ENCODE results near the gene GCFC2. TPM values are rescaled to one million over a fixed set of nuclear protein-coding genes. Genes with fewer than 3 reads are reported as not detected.

Gene GCFC2
- total and polyA plus RNA-seq, 5 donors from 2014 or later: 20.1 to 27.8 (median 26.6) TPM

GRCh38 chr2:75655861-75656260, 54.9 kb downstream of the GCFC2 start:
- Mint-ChIP-seq H3K4me3 (no peak overlapping the region), H3K9me3 (peaks cover 2 to 22% (median 8%) of the 10 kb centered on the region in 7 donors), H3K27me3 (no peaks in the 10 kb centered on the region), H3K27ac (no peak overlapping the region), H3K36me3 (peaks cover 89% of the 10 kb centered on the region), H3K4me1 (peaks cover 24 to 40% (median 32%) of the 10 kb centered on the region in 4 donors)
- Histone ChIP-seq H3K4me3 (ENCODE audit: low read depth, low read length) (no peak overlapping the region), H3K27me3 (ENCODE audit: control insufficient read depth, insufficient read depth, low read length) (no peaks in the 10 kb centered on the region), H3K27ac (ENCODE audit: insufficient read depth, low read length, poor library complexity, severe bottlenecking) (no peak overlapping the region), H3K9me3 (ENCODE audit: control insufficient read depth in 2 of 2, low read length in 2 of 2) (peaks cover 7 to 12% of the 10 kb centered on the region in 2 experiments), H3K36me3 (ENCODE audit: control insufficient read depth, insufficient read depth, low read length) (peaks cover 84% of the 10 kb centered on the region), H3K4me1 (ENCODE audit: control insufficient read depth, insufficient read depth, low read length, poor library complexity, severe bottlenecking) (no peaks in the 10 kb centered on the region)
- no peak for ATAC-seq (ENCODE audit: low read depth in 2 of 2)
- DNase-seq: no peak

- H3K9me3 ChIP-seq (ENCODE audit: control insufficient read depth in 2 of 2, low read length in 2 of 2): peaks cover 6 to 9% of the 10 kb centered on the region in 2 experiments
- Mint-ChIP-seq H3K9me3 (peaks cover 0 to 13% (median 5%) of the 10 kb centered on the region in 7 donors), H3K27ac (no peak overlapping the region), H3K4me1 (peaks cover 27 to 48% (median 37%) of the 10 kb centered on the region in 4 donors), H3K27me3 (no peaks in the 10 kb centered on the region), H3K36me3 (peaks cover 85% of the 10 kb centered on the region), H3K4me3 (no peak overlapping the region)
- H3K4me1 ChIP-seq (ENCODE audit: control insufficient read depth, insufficient read depth, low read length, poor library complexity, severe bottlenecking): peaks cover 3% of the 10 kb centered on the region
- peaks cover 84% of the 10 kb centered on the region for H3K36me3 ChIP-seq (ENCODE audit: control insufficient read depth, insufficient read depth, low read length)
- DNase-seq: no peak
- no peak for ATAC-seq (ENCODE audit: low read depth in 2 of 2)
- H3K27me3 ChIP-seq (ENCODE audit: control insufficient read depth, insufficient read depth, low read length): no peaks in the 10 kb centered on the region
- H3K4me3 ChIP-seq (ENCODE audit: low read depth, low read length): no peak overlapping the region
- no peak overlapping the region for H3K27ac ChIP-seq (ENCODE audit: insufficient read depth, low read length, poor library complexity, severe bottlenecking)
Measured at GRCh38 chr2:75654012-75654411, 56.7 kb downstream of the GCFC2 start.

GRCh38 chr2:75647771-75648170, 62.9 kb downstream of the GCFC2 start:
- Mint-ChIP-seq H3K4me1 (peaks cover 19 to 54% (median 29%) of the 10 kb centered on the region in 4 donors), H3K27ac (peak overlapping the region in 2 of 3 donors; percentile 87 to 94), H3K4me3 (peak overlapping the region; percentile 93 to 98 (median 96)), H3K9me3 (peaks cover 0 to 3% (median 0%) of the 10 kb centered on the region in 7 donors), H3K27me3 (peaks cover 5% of the 10 kb centered on the region), H3K36me3 (peaks cover 32% of the 10 kb centered on the region)
- Histone ChIP-seq H3K9me3 (ENCODE audit: control insufficient read depth in 2 of 2, low read length in 2 of 2) (no peaks in the 10 kb centered on the region), H3K36me3 (ENCODE audit: control insufficient read depth, insufficient read depth, low read length) (peaks cover 32% of the 10 kb centered on the region), H3K27ac (ENCODE audit: insufficient read depth, low read length, poor library complexity, severe bottlenecking) (peak overlapping the region; percentile 43), H3K4me3 (ENCODE audit: low read depth, low read length) (peak overlapping the region; percentile 77), H3K27me3 (ENCODE audit: control insufficient read depth, insufficient read depth, low read length) (no peaks in the 10 kb centered on the region), H3K4me1 (ENCODE audit: control insufficient read depth, insufficient read depth, low read length, poor library complexity, severe bottlenecking) (peaks cover 20% of the 10 kb centered on the region)
- ATAC-seq (ENCODE audit: low read depth in 2 of 2) (no peak), DNase-seq (no peak)

- Histone ChIP-seq H3K27ac (ENCODE audit: insufficient read depth, low read length, poor library complexity, severe bottlenecking) (peak within 1 kb of the TSS; percentile 43), H3K36me3 (ENCODE audit: control insufficient read depth, insufficient read depth, low read length) (peaks cover 22% of the 10 kb centered on the region), H3K4me3 (ENCODE audit: low read depth, low read length) (peak within 1 kb of the TSS; percentile 77), H3K4me1 (ENCODE audit: control insufficient read depth, insufficient read depth, low read length, poor library complexity, severe bottlenecking) (peaks cover 20% of the 10 kb centered on the region), H3K9me3 (ENCODE audit: control insufficient read depth in 2 of 2, low read length in 2 of 2) (no peaks in the 10 kb centered on the region), H3K27me3 (ENCODE audit: control insufficient read depth, insufficient read depth, low read length) (no peaks in the 10 kb centered on the region)
- Mint-ChIP-seq H3K36me3 (peaks cover 26% of the 10 kb centered on the region), H3K27me3 (peaks cover 5% of the 10 kb centered on the region), H3K9me3 (peaks cover 0 to 3% (median 0%) of the 10 kb centered on the region in 7 donors), H3K4me1 (peaks cover 19 to 54% (median 27%) of the 10 kb centered on the region in 4 donors), H3K27ac (peak within 1 kb of the TSS; percentile 87 to 94 (median 94)), H3K4me3 (peak within 1 kb of the TSS; percentile 93 to 98 (median 96))
- peak; percentile 63 to 90 (median 75) for DNase-seq
- peak; percentile 97 for ATAC-seq (ENCODE audit: low read depth in 2 of 2)
Measured at GRCh38 chr2:75646583-75647425, 63.9 kb downstream of the GCFC2 start, which contains the start of gene MRPL19. TSS of gene MRPL19 (plus strand) at chr2:75646783. CDS start at chr2:75646808, 25 bp downstream.

GRCh38 chr2:75646090-75646582, 64.6 kb downstream of the GCFC2 start:
- Mint-ChIP-seq H3K4me3 (peak overlapping the region; percentile 93 to 98 (median 96)), H3K4me1 (peaks cover 16 to 51% (median 27%) of the 10 kb centered on the region in 4 donors), H3K27me3 (peaks cover 5% of the 10 kb centered on the region), H3K36me3 (peaks cover 20% of the 10 kb centered on the region), H3K9me3 (peaks cover 0 to 3% (median 0%) of the 10 kb centered on the region in 7 donors), H3K27ac (peak overlapping the region; percentile 87 to 94 (median 94))
- Histone ChIP-seq H3K4me1 (ENCODE audit: control insufficient read depth, insufficient read depth, low read length, poor library complexity, severe bottlenecking) (peaks cover 20% of the 10 kb centered on the region), H3K27ac (ENCODE audit: insufficient read depth, low read length, poor library complexity, severe bottlenecking) (no peak overlapping the region), H3K36me3 (ENCODE audit: control insufficient read depth, insufficient read depth, low read length) (peaks cover 15% of the 10 kb centered on the region), H3K27me3 (ENCODE audit: control insufficient read depth, insufficient read depth, low read length) (no peaks in the 10 kb centered on the region), H3K4me3 (ENCODE audit: low read depth, low read length) (peak overlapping the region; percentile 77), H3K9me3 (ENCODE audit: control insufficient read depth in 2 of 2, low read length in 2 of 2) (no peaks in the 10 kb centered on the region)
- no peak for ATAC-seq (ENCODE audit: low read depth in 2 of 2)
- DNase-seq: no peak

GRCh38 chr2:75645643-75646042, 65.1 kb downstream of the GCFC2 start:
- Mint-ChIP-seq H3K36me3 (peaks cover 18% of the 10 kb centered on the region), H3K27me3 (peaks cover 5% of the 10 kb centered on the region), H3K27ac (peak overlapping the region in 2 of 3 donors; percentile 94), H3K4me3 (peak overlapping the region in 3 of 4 donors; percentile 3 to 98 (median 59)), H3K9me3 (peaks cover 0 to 3% (median 0%) of the 10 kb centered on the region in 7 donors), H3K4me1 (peaks cover 15 to 47% (median 26%) of the 10 kb centered on the region in 4 donors)
- no peak overlapping the region for H3K27ac ChIP-seq (ENCODE audit: insufficient read depth, low read length, poor library complexity, severe bottlenecking)
- DNase-seq: no peak
- ATAC-seq (ENCODE audit: low read depth in 2 of 2): no peak
- no peak overlapping the region for H3K4me3 ChIP-seq (ENCODE audit: low read depth, low read length)
- peaks cover 11% of the 10 kb centered on the region for H3K36me3 ChIP-seq (ENCODE audit: control insufficient read depth, insufficient read depth, low read length)
- no peaks in the 10 kb centered on the region for H3K9me3 ChIP-seq (ENCODE audit: control insufficient read depth in 2 of 2, low read length in 2 of 2)
- peaks cover 20% of the 10 kb centered on the region for H3K4me1 ChIP-seq (ENCODE audit: control insufficient read depth, insufficient read depth, low read length, poor library complexity, severe bottlenecking)
- H3K27me3 ChIP-seq (ENCODE audit: control insufficient read depth, insufficient read depth, low read length): no peaks in the 10 kb centered on the region

- peaks cover 0 to 3% (median 0%) of the 10 kb centered on the region in 7 donors for H3K9me3 Mint-ChIP-seq
- DNase-seq (no peak), ATAC-seq (ENCODE audit: low read depth in 2 of 2) (no peak)
- peaks cover 10 to 33% (median 16%) of the 10 kb centered on the region in 4 donors for H3K4me1 Mint-ChIP-seq
- Histone ChIP-seq H3K36me3 (ENCODE audit: control insufficient read depth, insufficient read depth, low read length) (no peaks in the 10 kb centered on the region), H3K27me3 (ENCODE audit: control insufficient read depth, insufficient read depth, low read length) (peaks cover 3% of the 10 kb centered on the region), H3K4me1 (ENCODE audit: control insufficient read depth, insufficient read depth, low read length, poor library complexity, severe bottlenecking) (peaks cover 18% of the 10 kb centered on the region), H3K9me3 (ENCODE audit: control insufficient read depth in 2 of 2, low read length in 2 of 2) (no peaks in the 10 kb centered on the region), H3K4me3 (ENCODE audit: low read depth, low read length) (no peak overlapping the region), H3K27ac (ENCODE audit: insufficient read depth, low read length, poor library complexity, severe bottlenecking) (no peak overlapping the region)
- peaks cover 12% of the 10 kb centered on the region for H3K27me3 Mint-ChIP-seq
- peaks cover 5% of the 10 kb centered on the region for H3K36me3 Mint-ChIP-seq
- H3K27ac Mint-ChIP-seq: no peak overlapping the region
- H3K4me3 Mint-ChIP-seq: no peak overlapping the region
Measured at GRCh38 chr2:75643980-75644379, 66.7 kb downstream of the GCFC2 start.

Measured in CD4-positive, CD25-positive, alpha-beta regulatory T cell (primary cell).